ENCODE results near the gene IRAK2.

IRAK2 gene

GRCh38 chr3:10228248-10228950 lies 63.7 kb downstream of the IRAK2 start:
- peak; percentile 30 for DNase-seq

- no peak for DNase-seq
These were observed 64.9 kb downstream of the IRAK2 start for GRCh38 chr3:10229576-10229975.

- peak; percentile 19 for DNase-seq
These were observed 67.4 kb downstream of the IRAK2 start for GRCh38 chr3:10232137-10232536.

- DNase-seq = no peak
These were observed 69.3 kb downstream of the IRAK2 start for GRCh38 chr3:10233988-10234387.

GRCh38 chr3:10234526-10235230 lies 70.0 kb downstream of the IRAK2 start:
- DNase-seq = no peak

GRCh38 chr3:10235551-10235950 lies 70.8 kb downstream of the IRAK2 start:
- DNase-seq = no peak

GRCh38 chr3:10238345-10239183 lies 73.8 kb downstream of the IRAK2 start:
- peak; percentile 49 for DNase-seq

- no peak for DNase-seq
These were observed 76.1 kb downstream of the IRAK2 start for GRCh38 chr3:10240799-10241198.

- DNase-seq = peak; percentile 76
These were observed 77.7 kb downstream of the IRAK2 start for GRCh38 chr3:10242182-10243065.

GRCh38 chr3:10244009-10244408 lies 79.3 kb downstream of the IRAK2 start:
- DNase-seq = no peak

- no peak for DNase-seq
These were observed 80.5 kb downstream of the IRAK2 start for GRCh38 chr3:10245081-10245712.

GRCh38 chr3:10247679-10248183 lies 83.0 kb downstream of the IRAK2 start:
- DNase-seq = no peak

GRCh38 chr3:10248184-10248983 lies 83.7 kb downstream of the IRAK2 start, which contains the start of gene TATDN2:
Gene TATDN2, plus strand, starts transcription at chr3:10248459. Its CDS starts 742 bp downstream, at chr3:10249201.
- DNase-seq = peak; percentile 95

GRCh38 chr3:10248984-10249748 lies 84.4 kb downstream of the IRAK2 start:
- DNase-seq = peak; percentile 61

GRCh38 chr3:10249833-10250232 lies 85.1 kb downstream of the IRAK2 start:
- no peak for DNase-seq

- DNase-seq = no peak
These were observed 86.3 kb downstream of the IRAK2 start for GRCh38 chr3:10251006-10251405.

GRCh38 chr3:10253731-10254130 lies 89.0 kb downstream of the IRAK2 start:
- DNase-seq = no peak

- no peak for DNase-seq
These were observed 91.1 kb downstream of the IRAK2 start for GRCh38 chr3:10255835-10256234.

- DNase-seq = no peak
These were observed 94.3 kb downstream of the IRAK2 start for GRCh38 chr3:10259036-10259435.

GRCh38 chr3:10259798-10260197 lies 95.1 kb downstream of the IRAK2 start:
- DNase-seq = no peak
